Adrenal gland (tissue), 12 donors: ENCODE results near the gene SPATA3. TPM values are rescaled to one million over a fixed set of nuclear protein-coding genes. Genes with fewer than 3 reads are reported as not detected.

Experiments used
- DNase-seq, 7 donors: peaks; one replicate each; pipeline ENCODE4 v3.0.0-alpha.2; 2019 to 2020
- H3K27ac ChIP-seq, 5 donors: fragments of 200-600 bp; sonication (generic) in 4 of 5; 1 replicate in 3 of 5; 2 replicates in 2 of 5; pipeline versions ENCODE4 v1.5.1 to v1.8.0; 2016 to 2020; ENCODE audit warnings: mild to moderate bottlenecking in 1 of 5
- H3K27me3 ChIP-seq: fragments of 200-600 bp; 2 replicates; pipeline ENCODE4 v1.8.0; 2021
- H3K36me3 ChIP-seq, 2 donors: fragments of 200-600 bp; replicated peaks in 1 of 2; 1 replicate in 1 of 2; 2 replicates in 1 of 2; pipeline versions ENCODE4 v1.5.1 to v1.8.0; 2018 to 2022
- H3K4me1 ChIP-seq, 2 donors: fragments of 200-600 bp; replicated peaks in 1 of 2; 1 replicate in 1 of 2; 2 replicates in 1 of 2; pipeline versions ENCODE4 v1.5.1 to v1.8.0; 2018 to 2021
- H3K4me3 ChIP-seq, 4 donors: fragments of 200-600 bp; sonication (generic) in 3 of 4; one replicate each; pipeline ENCODE4 v1.5.1; 2016 to 2018
- H3K9me3 ChIP-seq, 3 donors: fragments of 200-600 bp; sonication (generic) in 1 of 3; replicated peaks in 1 of 3; 1 replicate in 2 of 3; 2 replicates in 1 of 3; pipeline versions ENCODE4 v1.5.1 to v1.8.0; 2016 to 2021
- POLR2A ChIP-seq, 2 donors: fragments of 450-650 bp; IDR thresholded peaks; one replicate each; pipeline ENCODE4 v1.6.1; 2017; ENCODE audit warnings: antibody characterized with exemption in 2 of 2, mild to moderate bottlenecking in 2 of 2, moderate library complexity in 1 of 2
- WGBS, 4 donors: extraction: QIAGEN DNeasy Blood & Tissue Kit in 2 of 4; methylation state at CpG; one replicate each; pipeline versions ENCODE4 v1.1.5 to v1.1.7; 2013 to 2017; 5-methylcytosine and 5-hydroxymethylcytosine counted together
- intact Hi-C, 2 donors: fragments of 100-400 bp; cut with DNase I; formaldehyde crosslinking; loops; one replicate each; pipeline versions ENCODE4 v1.14.1 to v1.15.0; 2022 to 2023
- polyA plus RNA-seq, 3 donors: library from polyadenylated mRNA; stranded (reverse); fragments of 200-250 nt in 2 of 3; fragments of 350-450 nt in 1 of 3; fragmentation: Illumina TruSeq in 1 of 3; extraction: RNeasy Lipid Tissue Mini Kit (QIAGEN cat#74804) in 1 of 3; gene quantifications; one replicate each; pipeline ENCODE4 v1.2.3, GENCODE V29; 2013 to 2014
- total RNA-seq, 9 donors: library from RNA; depleted of rRNA in 4 of 9; stranded (reverse); fragments of >200 nt in 4 of 9; fragments of 120-200 nt in 1 of 9; fragmentation: NEBNext Ultra II Directional in 1 of 9; extraction: Animal tissue kit (Norgen Biotek cat#: 25700) in 1 of 9; gene quantifications; one replicate each; pipeline versions ENCODE4 v1.1.0 to v1.2.4, GENCODE V29; 2013 to 2023
- TF ChIP-seq, protein P1 (sequence below), 6 experiments: fragments of 450-650 bp in 4 of 6; fragments of 200-600 bp in 2 of 6; sonication (generic) in 1 of 6; IDR thresholded peaks; 1 replicate in 5 of 6; 2 replicates in 1 of 6; pipeline versions ENCODE4 v1.5.1 to v1.8.0; 2016 to 2021; ENCODE audit warnings: antibody characterized with exemption in 6 of 6, mild to moderate bottlenecking in 2 of 6, moderate library complexity in 1 of 6
- donor health status: healthy with polysubstance abuse.
- donor health status: Bipolar disorder and iron deficiency.
- donor health status: DM: yes; HTN: yes; CAD: no.
- donor health status: DM: no; HTN: no; CAD: no.
- donor health status: DM: no; HTN: no; CAD: no.
- donor health status: DM: yes; HTN: yes; CAD: no.

SPATA3 gene
- total and polyA plus RNA-seq, 12 donors = not detected

GRCh38 chr2:231050018-231050901 is 54.3 kb downstream of the SPATA3 start:
- H3K36me3 ChIP-seq = no peaks in the 10 kb centered on the region
- H3K9me3 ChIP-seq = no peaks in the 10 kb centered on the region
- intact Hi-C loops = no loop called here
- peaks cover 0 to 4% of the 10 kb centered on the region in 2 donors for H3K4me1 ChIP-seq
- 47 to 53% (median 52%) methylated on average over 5 to 9 of the region's 9 CpGs for WGBS, 4 donors
- no peak overlapping the region for H3K27ac ChIP-seq
- TF ChIP-seq, protein P1, sequence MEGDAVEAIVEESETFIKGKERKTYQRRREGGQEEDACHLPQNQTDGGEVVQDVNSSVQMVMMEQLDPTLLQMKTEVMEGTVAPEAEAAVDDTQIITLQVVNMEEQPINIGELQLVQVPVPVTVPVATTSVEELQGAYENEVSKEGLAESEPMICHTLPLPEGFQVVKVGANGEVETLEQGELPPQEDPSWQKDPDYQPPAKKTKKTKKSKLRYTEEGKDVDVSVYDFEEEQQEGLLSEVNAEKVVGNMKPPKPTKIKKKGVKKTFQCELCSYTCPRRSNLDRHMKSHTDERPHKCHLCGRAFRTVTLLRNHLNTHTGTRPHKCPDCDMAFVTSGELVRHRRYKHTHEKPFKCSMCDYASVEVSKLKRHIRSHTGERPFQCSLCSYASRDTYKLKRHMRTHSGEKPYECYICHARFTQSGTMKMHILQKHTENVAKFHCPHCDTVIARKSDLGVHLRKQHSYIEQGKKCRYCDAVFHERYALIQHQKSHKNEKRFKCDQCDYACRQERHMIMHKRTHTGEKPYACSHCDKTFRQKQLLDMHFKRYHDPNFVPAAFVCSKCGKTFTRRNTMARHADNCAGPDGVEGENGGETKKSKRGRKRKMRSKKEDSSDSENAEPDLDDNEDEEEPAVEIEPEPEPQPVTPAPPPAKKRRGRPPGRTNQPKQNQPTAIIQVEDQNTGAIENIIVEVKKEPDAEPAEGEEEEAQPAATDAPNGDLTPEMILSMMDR (IDR thresholded peaks at IDR 0.05) = no peak
- no peak for TF ChIP-seq POLR2A (IDR thresholded peaks at IDR 0.05)
- no peak overlapping the region for H3K4me3 ChIP-seq
- no peaks in the 10 kb centered on the region for H3K27me3 ChIP-seq
- peak in 5 of 7 donors; percentile 27 to 66 (median 51) for DNase-seq

DNA sequence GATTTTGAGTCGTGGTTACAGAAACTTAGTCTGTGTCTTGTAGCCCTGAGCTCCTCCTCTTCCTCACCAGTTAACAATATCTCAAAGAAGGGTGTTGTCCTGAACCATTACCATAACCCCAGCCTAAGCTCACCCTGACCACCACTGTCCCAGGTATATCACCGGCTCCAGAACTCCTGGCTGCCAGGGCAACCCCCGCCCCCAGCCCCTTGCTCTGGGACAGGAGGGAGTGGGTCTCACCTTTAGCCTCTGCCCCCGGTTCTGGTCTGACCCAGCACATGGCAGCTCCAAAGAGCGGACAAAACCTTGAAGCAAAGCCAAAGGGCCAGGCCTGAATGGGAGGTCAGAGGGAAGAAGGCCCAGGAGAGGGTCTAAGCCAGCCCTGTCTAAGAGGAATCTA is 55.2 kb downstream of the SPATA3 start:
- no peak for TF ChIP-seq POLR2A (IDR thresholded peaks at IDR 0.05)
- TF ChIP-seq, protein P1 (IDR thresholded peaks at IDR 0.05) = no peak

GRCh38 chr2:231052494-231053451 is 56.9 kb downstream of the SPATA3 start:
- no peaks in the 10 kb centered on the region for H3K27me3 ChIP-seq
- TF ChIP-seq, protein P1 (IDR thresholded peaks at IDR 0.05) = peak; percentile 64 to 94 (median 78)
- TF ChIP-seq POLR2A (IDR thresholded peaks at IDR 0.05) = no peak
- H3K4me3 ChIP-seq = peak overlapping the region in 2 of 4 donors; percentile 31 to 57
- H3K27ac ChIP-seq = peak overlapping the region in 2 of 5 donors; percentile 19 to 29
- no peaks in the 10 kb centered on the region for H3K36me3 ChIP-seq
- intact Hi-C loops = no loop called here
- no peaks in the 10 kb centered on the region for H3K9me3 ChIP-seq
- peaks cover 0 to 6% of the 10 kb centered on the region in 2 donors for H3K4me1 ChIP-seq
- DNase-seq = peak; percentile 77 to 89 (median 80)
- 7 to 22% (median 8%) methylated on average over 17 to 62 of the region's 62 CpGs for WGBS, 4 donors

More for the DNA sequence above, 55.2 kb downstream of the SPATA3 start:
- no peaks in the 10 kb centered on the region for H3K9me3 ChIP-seq
- intact Hi-C loops = no loop called here
- H3K27me3 ChIP-seq = no peaks in the 10 kb centered on the region
- DNase-seq = peak in 1 of 7 donors; percentile 46
- H3K36me3 ChIP-seq = no peaks in the 10 kb centered on the region
- WGBS, 4 donors = 72 to 96% (median 83%) methylated on average over 3 to 5 of the region's 5 CpGs
- H3K27ac ChIP-seq = no peak overlapping the region
- H3K4me1 ChIP-seq = peaks cover 0 to 4% of the 10 kb centered on the region in 2 donors
- no peak overlapping the region for H3K4me3 ChIP-seq

DNA sequence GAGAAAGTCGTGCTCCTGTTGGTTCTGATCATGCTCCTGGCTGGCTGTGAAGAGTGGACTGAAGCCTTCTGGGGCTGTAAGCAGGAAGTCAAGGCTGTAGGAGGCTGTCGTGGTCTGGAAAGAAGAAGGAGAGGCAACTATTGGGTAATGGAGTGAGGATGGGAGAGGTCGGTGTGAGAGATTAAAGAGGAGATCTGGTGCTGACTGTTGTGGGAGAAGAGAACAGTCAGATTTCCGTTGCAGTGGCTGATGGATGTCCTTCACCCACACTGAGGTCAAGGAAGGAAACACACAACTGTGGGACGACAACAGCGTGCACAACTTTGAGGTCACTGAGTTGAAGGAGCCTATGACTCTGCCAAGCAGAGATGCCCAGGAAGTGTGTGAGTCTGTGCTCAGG is 57.9 kb downstream of the SPATA3 start:
- no peaks in the 10 kb centered on the region for H3K27me3 ChIP-seq
- H3K36me3 ChIP-seq = no peaks in the 10 kb centered on the region
- intact Hi-C loops = no loop called here
- TF ChIP-seq, protein P1 (IDR thresholded peaks at IDR 0.05) = no peak
- no peak for TF ChIP-seq POLR2A (IDR thresholded peaks at IDR 0.05)
- DNase-seq = no peak
- H3K9me3 ChIP-seq = no peaks in the 10 kb centered on the region
- 35 to 47% (median 44%) methylated on average over 6 of the region's 6 CpGs for WGBS, 4 donors
- peaks cover 3 to 16% of the 10 kb centered on the region in 2 donors for H3K4me1 ChIP-seq
- H3K4me3 ChIP-seq = no peak overlapping the region
- no peak overlapping the region for H3K27ac ChIP-seq
